ENCODE data around the gene PLCB3. TPM values are rescaled to one million over a fixed set of nuclear protein-coding genes. Genes with fewer than 3 reads are reported as not detected.

The PLCB3 gene
- total RNA-seq, 1 donor from 2014 or later, result 8.1 TPM

- CTCF ChIA-PET, result interaction anchor here (1.6 to 5.0 kb wide), 2 partner anchors 13 to 19 kb away, joined by 3 to 34 read pairs; partner anchors contain the start of gene FERMT3
- Mint-ChIP-seq H3K4me1 (peaks cover 36% of the 10 kb centered on the region), H3K27me3 (no peaks in the 10 kb centered on the region), H3K9me3 (no peaks in the 10 kb centered on the region), H3K4me3 (peak overlapping the region; percentile 87), H3K36me3 (ENCODE audit: low read depth) (peaks cover 23% of the 10 kb centered on the region), H3K27ac (peak overlapping the region; percentile 79)
- ATAC-seq (ENCODE audit: low read depth), result no peak
- intact Hi-C loops (cut with micrococcal nuclease), result loop anchor here (1.0 kb wide), 1 partner anchor 76 kb away; no protein-coding TSS in a partner anchor
- no peak for DNase-seq
- POLR2A ChIA-PET, result interaction anchor here (1.2 to 12.7 kb wide), 5 partner anchors 9 to 45 kb away, joined by 5 to 191 read pairs (median 36); partner anchors contain the start of genes FERMT3 and STIP1
- TF ChIP-seq CTCF (IDR thresholded peaks at IDR 0.05), result no peak
These were observed 26.3 kb upstream of the PLCB3 start for GRCh38 chr11:64224891-64225607.

GRCh38 chr11:64225608-64226506 lies 25.5 kb upstream of the PLCB3 start, which contains the start of the genes NUDT22 and TRPT1:
Gene NUDT22, plus strand, starts transcription at chr11:64226274. Its CDS starts 379 bp downstream, at chr11:64226653.
Gene TRPT1, minus strand, starts transcription at chr11:64226186. Its CDS starts 326 bp downstream, at chr11:64225860.
- peak within 1 kb of the TSS; percentile 87 for H3K4me3 Mint-ChIP-seq
- peak within 1 kb of the TSS; percentile 81 for H3K27ac Mint-ChIP-seq
- H3K9me3 Mint-ChIP-seq, result no peaks in the 10 kb centered on the region
- POLR2A ChIA-PET, result interaction anchor here (0.5 to 12.7 kb wide), 20 partner anchors 9 to 1618 kb away, joined by 3 to 191 read pairs (median 6); partner anchors contain the start of genes BAD, FERMT3, FKBP2 and PPP1R14B
- peaks cover 39% of the 10 kb centered on the region for H3K4me1 Mint-ChIP-seq
- peak; percentile 56 for ATAC-seq (ENCODE audit: low read depth)
- no peaks in the 10 kb centered on the region for H3K27me3 Mint-ChIP-seq
- CTCF ChIA-PET, result interaction anchor here (1.6 to 5.0 kb wide), 3 partner anchors 9 to 19 kb away, joined by 3 to 34 read pairs (median 6); partner anchors contain the start of gene FERMT3
- H3K36me3 Mint-ChIP-seq (ENCODE audit: low read depth), result peaks cover 17% of the 10 kb centered on the region
- peak; percentile 95 for DNase-seq
- intact Hi-C loops (cut with micrococcal nuclease), result loop anchor here (1.0 to 2.0 kb wide), 6 partner anchors 14 to 75 kb away; partner anchors contain the start of genes BAD and STIP1
- no peak for TF ChIP-seq CTCF (IDR thresholded peaks at IDR 0.05)

- Mint-ChIP-seq H3K4me1 (peaks cover 45% of the 10 kb centered on the region), H3K4me3 (peak overlapping the region; percentile 87), H3K9me3 (no peaks in the 10 kb centered on the region), H3K27ac (peak overlapping the region; percentile 81), H3K27me3 (no peaks in the 10 kb centered on the region), H3K36me3 (ENCODE audit: low read depth) (peaks cover 13% of the 10 kb centered on the region)
- POLR2A ChIA-PET, result interaction anchor here (0.5 to 12.7 kb wide), 23 partner anchors 8 to 1617 kb away, joined by 3 to 191 read pairs (median 5); partner anchors contain the start of genes BAD, FERMT3, FKBP2 and PPP1R14B
- TF ChIP-seq CTCF (IDR thresholded peaks at IDR 0.05), result no peak
- CTCF ChIA-PET, result interaction anchor here (1.7 to 5.0 kb wide), 2 partner anchors 10 to 20 kb away, joined by 6 to 34 read pairs; partner anchors contain the start of gene FERMT3
- intact Hi-C loops (cut with micrococcal nuclease), result loop anchor here (1.0 to 2.0 kb wide), 5 partner anchors 14 to 58 kb away; partner anchors contain the start of genes BAD and STIP1
- DNase-seq, result peak; percentile 57
- ATAC-seq (ENCODE audit: low read depth), result peak; percentile 20
These were observed 24.8 kb upstream of the PLCB3 start for GRCh38 chr11:64226507-64227051.

- H3K9me3 Mint-ChIP-seq, result no peaks in the 10 kb centered on the region
These were observed 23.8 kb upstream of the PLCB3 start for GRCh38 chr11:64227405-64227956.

More at GRCh38 chr11:64227405-64227956, 23.8 kb upstream of the PLCB3 start:
- H3K27ac Mint-ChIP-seq, result peak overlapping the region; percentile 81
- ATAC-seq (ENCODE audit: low read depth) (no peak), DNase-seq (no peak)
- ChIA-PET CTCF (interaction anchor here (0.5 to 5.0 kb wide), 3 partner anchors 10 to 57 kb away, joined by 3 to 34 read pairs (median 4); partner anchors contain the start of genes BAD and FERMT3), POLR2A (interaction anchor here (0.6 to 12.7 kb wide), 13 partner anchors 9 to 283 kb away, joined by 3 to 191 read pairs (median 19); partner anchors contain the start of genes FERMT3, FKBP2, PPP1R14B and STIP1)
- peak overlapping the region; percentile 87 for H3K4me3 Mint-ChIP-seq
- peaks cover 10% of the 10 kb centered on the region for H3K36me3 Mint-ChIP-seq (ENCODE audit: low read depth)
- H3K27me3 Mint-ChIP-seq, result no peaks in the 10 kb centered on the region
- H3K4me1 Mint-ChIP-seq, result peaks cover 54% of the 10 kb centered on the region
- intact Hi-C loops (cut with micrococcal nuclease), result loop anchor here (2.0 kb wide), 1 partner anchor 41 kb away; the partner anchor contains the start of gene STIP1
- no peak for TF ChIP-seq CTCF (IDR thresholded peaks at IDR 0.05)
